DND-41 (cell line): ENCODE results near the gene NOXA1.

ENCODE experiments used
- ATAC-seq: fragments of 200-7000 bp; cut with Tn5 transposase; 3 replicates; pipeline ENCODE4 v1.9.1; 2021; ENCODE audit warnings: low read depth; ENCODE audit not compliant: insufficient read depth
- DNase-seq: peaks from one replicate; pipeline ENCODE4 v3.0.0-alpha.2; 2020
- H2AFZ ChIP-seq: 2 replicates; pipeline ENCODE4 v1.6.0; 2012; ENCODE audit warnings: low read depth, low read length
- H3K27ac ChIP-seq: 2 replicates; pipeline ENCODE4 v1.5.1; 2012; ENCODE audit warnings: low read length, inconsistent platforms
- H3K27me3 ChIP-seq: fragments of 200-600 bp; sonication (generic); 2 replicates; pipeline ENCODE4 v1.6.0; 2012; ENCODE audit warnings: low read length, mild to moderate bottlenecking, inconsistent platforms; ENCODE audit not compliant: insufficient read depth, poor library complexity
- H3K36me3 ChIP-seq: 2 replicates; pipeline ENCODE4 v1.5.1; 2012; ENCODE audit warnings: low read length, inconsistent platforms; ENCODE audit not compliant: insufficient read depth
- H3K4me1 ChIP-seq: 2 replicates; pipeline ENCODE4 v1.5.1; 2012; ENCODE audit warnings: mild to moderate bottlenecking, low read length; ENCODE audit not compliant: insufficient read depth
- H3K4me2 ChIP-seq: 2 replicates; pipeline ENCODE4 v1.6.0; 2012; ENCODE audit warnings: mild to moderate bottlenecking, moderate library complexity, low read length, inconsistent platforms; ENCODE audit not compliant: insufficient read depth
- H3K4me3 ChIP-seq, 2 experiments: fragments of 200-600 bp in 1 of 2; shearing (Covaris generic) in 1 of 2; 2 replicates each; pipeline ENCODE4 v1.5.1; 2012 to 2016; ENCODE audit warnings: inconsistent platforms in 2 of 2, low read length in 2 of 2, mild to moderate bottlenecking in 2 of 2, low read depth in 1 of 2, moderate library complexity in 1 of 2
- H3K79me2 ChIP-seq: 2 replicates; pipeline ENCODE4 v1.6.0; 2012; ENCODE audit warnings: low read length, inconsistent platforms; ENCODE audit not compliant: insufficient read depth
- H3K9ac ChIP-seq: 2 replicates; pipeline ENCODE4 v1.6.0; 2012; ENCODE audit warnings: low read depth, mild to moderate bottlenecking, inconsistent platforms, low read length, moderate library complexity
- H3K9me3 ChIP-seq: 2 replicates; pipeline ENCODE4 v1.5.1; 2012; ENCODE audit warnings: low read length, moderate library complexity, mild to moderate bottlenecking, inconsistent platforms; ENCODE audit not compliant: insufficient read depth, severe bottlenecking
- H4K20me1 ChIP-seq: 2 replicates; pipeline ENCODE4 v1.6.0; 2012; ENCODE audit warnings: low read length; ENCODE audit not compliant: insufficient read depth
- EZH2 ChIP-seq: IDR thresholded peaks from 3 replicates; pipeline ENCODE4 v1.6.1; 2012; ENCODE audit warnings: borderline replicate concordance, low read depth, mild to moderate bottlenecking, moderate library complexity, low read length, inconsistent platforms; ENCODE audit not compliant: severe bottlenecking
- TF ChIP-seq, protein P1 (sequence below): IDR thresholded peaks from 2 replicates; pipeline ENCODE4 v1.5.1; 2012; ENCODE audit warnings: borderline replicate concordance, low read length, moderate library complexity, mild to moderate bottlenecking; ENCODE audit not compliant: poor library complexity, severe bottlenecking; ENCODE audit errors: extremely low read depth

NOXA1 gene

DNA sequence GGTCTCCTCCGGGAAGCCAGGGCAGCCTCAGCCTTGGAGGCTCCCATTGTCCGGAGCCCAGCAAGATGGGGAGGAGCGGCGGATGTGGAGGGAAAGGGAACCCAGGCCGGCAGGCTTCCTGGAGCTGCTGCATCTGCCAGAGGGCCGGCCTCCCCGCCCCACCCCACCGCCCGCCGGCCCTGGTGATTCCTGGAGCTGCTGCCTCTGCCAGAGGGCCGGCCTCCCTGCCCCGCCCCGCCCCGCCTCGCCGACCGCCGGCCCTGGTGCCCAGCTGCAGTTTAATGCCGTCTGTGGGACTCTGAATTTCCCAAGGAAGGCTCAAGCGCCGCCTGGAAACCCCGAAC is 31.8 kb upstream of the NOXA1 start:
- DNase-seq (no peak), ATAC-seq (no peak)
- Histone ChIP-seq H3K9ac (no peak overlapping the region), H3K36me3 (no peaks in the 10 kb centered on the region), H3K27ac (no peak overlapping the region), H3K27me3 (no peaks in the 10 kb centered on the region), H3K4me1 (no peaks in the 10 kb centered on the region), H2AFZ (no peak overlapping the region), H3K79me2 (no peaks in the 10 kb centered on the region), H3K9me3 (no peaks in the 10 kb centered on the region), H3K4me3 (no peak overlapping the region), H3K4me2 (no peak overlapping the region), H4K20me1 (no peaks in the 10 kb centered on the region)
- TF ChIP-seq, protein P1, sequence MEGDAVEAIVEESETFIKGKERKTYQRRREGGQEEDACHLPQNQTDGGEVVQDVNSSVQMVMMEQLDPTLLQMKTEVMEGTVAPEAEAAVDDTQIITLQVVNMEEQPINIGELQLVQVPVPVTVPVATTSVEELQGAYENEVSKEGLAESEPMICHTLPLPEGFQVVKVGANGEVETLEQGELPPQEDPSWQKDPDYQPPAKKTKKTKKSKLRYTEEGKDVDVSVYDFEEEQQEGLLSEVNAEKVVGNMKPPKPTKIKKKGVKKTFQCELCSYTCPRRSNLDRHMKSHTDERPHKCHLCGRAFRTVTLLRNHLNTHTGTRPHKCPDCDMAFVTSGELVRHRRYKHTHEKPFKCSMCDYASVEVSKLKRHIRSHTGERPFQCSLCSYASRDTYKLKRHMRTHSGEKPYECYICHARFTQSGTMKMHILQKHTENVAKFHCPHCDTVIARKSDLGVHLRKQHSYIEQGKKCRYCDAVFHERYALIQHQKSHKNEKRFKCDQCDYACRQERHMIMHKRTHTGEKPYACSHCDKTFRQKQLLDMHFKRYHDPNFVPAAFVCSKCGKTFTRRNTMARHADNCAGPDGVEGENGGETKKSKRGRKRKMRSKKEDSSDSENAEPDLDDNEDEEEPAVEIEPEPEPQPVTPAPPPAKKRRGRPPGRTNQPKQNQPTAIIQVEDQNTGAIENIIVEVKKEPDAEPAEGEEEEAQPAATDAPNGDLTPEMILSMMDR, result no peak
- TF ChIP-seq EZH2, result no peak

DNA sequence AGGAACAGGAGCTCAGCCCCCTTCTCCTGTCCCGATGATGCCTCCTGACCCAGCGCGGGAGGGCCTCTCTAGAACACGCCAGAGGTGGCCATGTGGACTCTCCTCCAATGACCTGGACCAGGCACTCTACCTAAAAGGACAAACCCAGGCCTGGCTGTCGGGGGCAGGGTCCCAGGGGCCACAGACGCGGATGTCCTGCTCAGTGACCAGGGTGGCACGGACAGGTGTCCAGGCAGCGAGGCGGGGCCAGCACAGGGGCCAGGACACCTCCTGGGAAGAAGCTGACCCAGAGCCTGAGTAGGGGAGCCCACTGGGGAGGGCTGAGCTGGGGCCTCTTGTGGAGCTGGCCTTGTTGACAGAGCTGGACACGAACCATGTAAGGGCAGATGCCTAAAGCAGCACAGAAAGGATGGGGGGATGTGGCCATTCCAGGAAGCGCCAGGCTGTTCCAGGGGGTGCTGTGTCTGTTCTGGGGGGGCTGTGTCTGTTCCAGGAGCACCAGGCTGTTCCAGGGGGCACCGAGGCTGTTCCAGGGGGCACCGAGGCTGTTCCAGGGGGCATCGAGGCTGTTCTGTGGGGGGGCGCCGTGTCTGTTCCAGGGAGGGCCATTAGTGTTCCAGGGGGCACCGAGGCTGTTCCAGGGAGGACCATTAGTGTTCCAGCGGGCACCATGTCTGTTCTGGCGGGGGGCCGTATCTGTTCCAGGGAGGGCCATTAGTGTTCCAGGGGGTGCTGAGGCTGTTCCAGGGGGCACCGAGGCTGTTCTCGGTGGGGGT is 30.8 kb upstream of the NOXA1 start:
- Histone ChIP-seq H3K27me3 (no peaks in the 10 kb centered on the region), H3K36me3 (no peaks in the 10 kb centered on the region), H3K4me2 (no peak overlapping the region), H3K9ac (no peak overlapping the region), H3K27ac (no peak overlapping the region), H3K79me2 (no peaks in the 10 kb centered on the region), H4K20me1 (no peaks in the 10 kb centered on the region), H3K9me3 (no peaks in the 10 kb centered on the region), H3K4me1 (no peaks in the 10 kb centered on the region), H2AFZ (no peak overlapping the region), H3K4me3 (no peak overlapping the region)
- DNase-seq, result no peak
- TF ChIP-seq, protein P1, result no peak
- no peak for TF ChIP-seq EZH2
- ATAC-seq, result no peak

DNA sequence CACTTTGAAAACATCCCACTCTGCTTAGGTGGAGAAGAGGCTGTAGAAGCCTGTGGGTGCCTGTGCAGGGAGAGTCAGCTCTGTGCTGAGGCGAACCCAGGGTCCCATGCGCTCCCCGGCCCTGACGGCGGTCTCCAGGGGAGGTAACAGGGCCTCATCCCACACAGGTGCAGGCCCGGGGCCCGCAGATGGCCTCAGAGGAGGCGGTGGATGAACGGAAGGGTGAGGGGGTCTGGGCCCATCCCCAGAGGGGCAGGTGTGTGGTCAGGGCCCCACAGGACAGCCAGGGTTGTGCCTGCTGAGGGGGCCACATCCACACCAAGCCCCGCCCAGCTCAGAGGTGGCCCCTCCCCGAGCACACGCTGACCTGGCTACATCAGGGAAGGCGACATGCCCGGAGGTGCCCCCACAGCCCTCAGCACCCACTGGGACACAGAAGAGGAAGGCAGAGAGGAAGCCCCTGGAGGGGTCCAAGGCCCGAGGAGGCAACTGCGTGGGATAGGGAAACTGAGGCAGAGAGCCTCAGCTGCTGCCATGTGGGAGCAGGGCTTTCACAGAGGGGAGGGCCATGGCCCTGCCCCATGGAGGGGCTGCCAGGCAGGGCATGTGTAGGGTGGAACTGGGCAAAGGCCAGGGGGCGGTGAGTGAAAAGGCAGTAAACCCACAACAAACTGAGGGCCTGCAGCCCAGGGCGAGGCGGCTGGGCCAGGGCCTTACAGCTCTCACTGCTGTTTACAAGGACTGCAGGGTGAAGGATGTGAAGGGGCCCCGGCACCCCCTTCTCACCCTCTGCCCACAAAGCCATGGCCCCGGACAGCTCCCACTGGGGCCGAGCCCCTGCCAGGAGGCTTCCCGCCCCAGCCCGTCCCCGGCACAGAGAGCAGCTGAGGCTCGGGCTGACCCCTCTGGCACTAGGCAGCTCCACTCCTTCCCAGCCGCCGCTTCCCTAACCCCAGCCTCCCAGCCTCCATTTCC is 29.7 kb upstream of the NOXA1 start:
- no peaks in the 10 kb centered on the region for H3K4me1 ChIP-seq

More for the DNA sequence above, 29.7 kb upstream of the NOXA1 start:
- no peak for TF ChIP-seq EZH2
- TF ChIP-seq, protein P1, result no peak
- H3K9ac ChIP-seq, result no peak overlapping the region
- H4K20me1 ChIP-seq, result no peaks in the 10 kb centered on the region
- H3K27ac ChIP-seq, result no peak overlapping the region
- H3K27me3 ChIP-seq, result no peaks in the 10 kb centered on the region
- no peak overlapping the region for H2AFZ ChIP-seq
- H3K36me3 ChIP-seq, result no peaks in the 10 kb centered on the region
- no peak for DNase-seq
- H3K4me2 ChIP-seq, result no peak overlapping the region
- H3K79me2 ChIP-seq, result no peaks in the 10 kb centered on the region
- H3K4me3 ChIP-seq, result no peak overlapping the region
- no peaks in the 10 kb centered on the region for H3K9me3 ChIP-seq
- no peak for ATAC-seq
